HFFc6 (cell line): ENCODE data around the gene PADI6. TPM values are rescaled to one million over a fixed set of nuclear protein-coding genes. Genes with fewer than 3 reads are reported as not detected.

Experiments used
- DNase-seq: peaks from one replicate; pipeline ENCODE4 v3.0.0-alpha.2; 2018
- H3K27ac Mint-ChIP-seq: 2 replicates; pipeline ENCODE4 v1.8.0; 2020; ENCODE audit warnings: mild to moderate bottlenecking, mixed read lengths
- H3K27me3 Mint-ChIP-seq: 2 replicates; pipeline ENCODE4 v1.8.0; 2021; ENCODE audit warnings: mild to moderate bottlenecking, moderate library complexity, mixed read lengths; ENCODE audit not compliant: insufficient read depth
- H3K36me3 Mint-ChIP-seq: 2 replicates; pipeline ENCODE4 v1.8.0; 2021; ENCODE audit warnings: low read depth, mixed read lengths
- H3K4me1 Mint-ChIP-seq: 2 replicates; pipeline ENCODE4 v1.8.0; 2020; ENCODE audit warnings: low read depth, mixed read lengths
- H3K4me3 Mint-ChIP-seq: 2 replicates; pipeline ENCODE4 v1.8.0; 2020; ENCODE audit warnings: mild to moderate bottlenecking, moderate library complexity, mixed read lengths
- H3K9me3 Mint-ChIP-seq: 2 replicates; pipeline ENCODE4 v1.8.0; 2020; ENCODE audit warnings: mild to moderate bottlenecking, mixed read lengths
- total RNA-seq, 6 experiments: library from RNA; stranded (reverse); fragmentation: NEBNext Ultra II Directional; extraction: Animal tissue kit (Norgen Biotek cat#: 25700); gene quantifications; 2 replicates in 1 of 6; 3 replicates in 5 of 6; pipeline ENCODE4 v1.2.3, GENCODE V29; 2021
- TF ChIP-seq, protein P1 (sequence below): fragments of 200-600 bp; sonication (generic); IDR thresholded peaks from 2 replicates; pipeline ENCODE4 v1.5.0; 2021; ENCODE audit warnings: antibody characterized with exemption, mild to moderate bottlenecking

PADI6 gene
- total RNA-seq, 6 experiments from 2014 or later = not detected

DNA sequence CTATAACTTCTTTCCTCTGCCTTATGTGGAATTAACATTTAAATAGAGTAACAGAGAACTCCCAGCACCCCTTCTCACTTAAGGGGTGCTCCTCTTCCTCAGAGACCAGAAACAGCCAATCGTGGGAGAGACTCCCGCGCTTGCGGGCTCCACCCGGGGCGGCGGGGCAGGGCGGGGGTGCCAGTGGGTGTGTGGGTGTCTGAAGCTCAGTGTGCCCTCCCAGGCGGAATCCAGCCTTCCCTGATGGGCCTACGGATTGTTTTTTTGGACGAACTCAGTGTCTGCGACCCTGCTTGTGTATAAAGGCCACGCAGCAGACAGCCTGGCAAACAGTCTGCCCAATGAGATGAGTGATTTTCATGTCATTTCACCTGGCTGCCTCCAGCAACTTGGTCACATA is 61.3 kb downstream of the PADI6 start:
- peaks cover 22% of the 10 kb centered on the region for H3K4me1 Mint-ChIP-seq
- H3K27me3 Mint-ChIP-seq = no peaks in the 10 kb centered on the region
- no peak overlapping the region for H3K27ac Mint-ChIP-seq
- H3K36me3 Mint-ChIP-seq = peaks cover 9% of the 10 kb centered on the region; the same call in 1 of the 2 replicates
- H3K4me3 Mint-ChIP-seq = no peak overlapping the region
- DNase-seq = no peak
- TF ChIP-seq, protein P1, sequence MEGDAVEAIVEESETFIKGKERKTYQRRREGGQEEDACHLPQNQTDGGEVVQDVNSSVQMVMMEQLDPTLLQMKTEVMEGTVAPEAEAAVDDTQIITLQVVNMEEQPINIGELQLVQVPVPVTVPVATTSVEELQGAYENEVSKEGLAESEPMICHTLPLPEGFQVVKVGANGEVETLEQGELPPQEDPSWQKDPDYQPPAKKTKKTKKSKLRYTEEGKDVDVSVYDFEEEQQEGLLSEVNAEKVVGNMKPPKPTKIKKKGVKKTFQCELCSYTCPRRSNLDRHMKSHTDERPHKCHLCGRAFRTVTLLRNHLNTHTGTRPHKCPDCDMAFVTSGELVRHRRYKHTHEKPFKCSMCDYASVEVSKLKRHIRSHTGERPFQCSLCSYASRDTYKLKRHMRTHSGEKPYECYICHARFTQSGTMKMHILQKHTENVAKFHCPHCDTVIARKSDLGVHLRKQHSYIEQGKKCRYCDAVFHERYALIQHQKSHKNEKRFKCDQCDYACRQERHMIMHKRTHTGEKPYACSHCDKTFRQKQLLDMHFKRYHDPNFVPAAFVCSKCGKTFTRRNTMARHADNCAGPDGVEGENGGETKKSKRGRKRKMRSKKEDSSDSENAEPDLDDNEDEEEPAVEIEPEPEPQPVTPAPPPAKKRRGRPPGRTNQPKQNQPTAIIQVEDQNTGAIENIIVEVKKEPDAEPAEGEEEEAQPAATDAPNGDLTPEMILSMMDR = no peak
- H3K9me3 Mint-ChIP-seq = no peaks in the 10 kb centered on the region

DNA sequence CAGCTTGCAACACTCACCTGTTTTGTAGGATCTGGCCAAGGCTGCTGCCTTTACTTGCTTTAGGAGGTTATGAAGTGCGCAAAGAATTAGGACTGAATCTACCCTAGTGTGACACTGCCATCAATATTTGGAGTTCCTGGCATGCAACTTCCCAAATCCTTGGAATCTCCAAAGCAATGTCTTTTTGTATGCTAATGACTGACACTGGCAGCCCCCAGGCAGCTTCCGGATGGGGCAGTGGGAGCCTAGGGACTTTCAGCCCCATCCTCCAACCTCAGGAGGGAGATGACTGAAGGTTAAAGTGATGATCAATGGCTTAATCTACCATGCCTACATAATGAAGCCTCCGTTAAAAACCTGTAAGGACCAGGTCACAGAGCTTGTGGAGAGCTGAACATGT is 62.0 kb downstream of the PADI6 start:
- Mint-ChIP-seq H3K4me1 (peaks cover 21% of the 10 kb centered on the region), H3K4me3 (no peak overlapping the region), H3K9me3 (no peaks in the 10 kb centered on the region), H3K36me3 (0 out of 2 replicates have a peak, but pooled peaks cover 4% of the 10 kb centered on the region), H3K27ac (no peak overlapping the region), H3K27me3 (no peaks in the 10 kb centered on the region)
- TF ChIP-seq, protein P1 = no peak
- DNase-seq = no peak

DNA sequence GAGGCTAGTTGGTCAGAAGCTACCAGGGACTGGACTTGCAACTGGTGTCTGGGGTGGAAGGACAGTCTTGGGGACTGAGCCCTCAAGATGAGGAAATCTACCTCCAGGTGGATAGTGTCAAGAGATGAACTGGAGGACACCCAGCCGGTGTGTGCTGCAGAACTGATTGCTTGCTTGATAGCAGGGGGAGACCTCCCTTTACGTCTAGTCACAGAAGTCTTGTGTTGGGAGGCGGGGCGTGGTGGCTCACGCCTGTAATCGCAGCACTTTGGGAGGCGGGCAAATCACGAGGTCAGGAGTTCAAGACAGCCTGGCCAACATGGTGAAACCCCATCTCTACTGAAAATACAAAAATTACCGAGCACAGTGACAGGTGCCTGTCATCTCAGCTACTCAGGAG is 62.6 kb downstream of the PADI6 start:
- no peak for DNase-seq
- TF ChIP-seq, protein P1 = no peak
- Mint-ChIP-seq H3K27me3 (no peaks in the 10 kb centered on the region), H3K4me1 (peaks cover 15% of the 10 kb centered on the region), H3K4me3 (no peak overlapping the region), H3K36me3 (0 out of 2 replicates have a peak, but pooled peaks cover 4% of the 10 kb centered on the region), H3K27ac (no peak overlapping the region), H3K9me3 (no peaks in the 10 kb centered on the region)

DNA sequence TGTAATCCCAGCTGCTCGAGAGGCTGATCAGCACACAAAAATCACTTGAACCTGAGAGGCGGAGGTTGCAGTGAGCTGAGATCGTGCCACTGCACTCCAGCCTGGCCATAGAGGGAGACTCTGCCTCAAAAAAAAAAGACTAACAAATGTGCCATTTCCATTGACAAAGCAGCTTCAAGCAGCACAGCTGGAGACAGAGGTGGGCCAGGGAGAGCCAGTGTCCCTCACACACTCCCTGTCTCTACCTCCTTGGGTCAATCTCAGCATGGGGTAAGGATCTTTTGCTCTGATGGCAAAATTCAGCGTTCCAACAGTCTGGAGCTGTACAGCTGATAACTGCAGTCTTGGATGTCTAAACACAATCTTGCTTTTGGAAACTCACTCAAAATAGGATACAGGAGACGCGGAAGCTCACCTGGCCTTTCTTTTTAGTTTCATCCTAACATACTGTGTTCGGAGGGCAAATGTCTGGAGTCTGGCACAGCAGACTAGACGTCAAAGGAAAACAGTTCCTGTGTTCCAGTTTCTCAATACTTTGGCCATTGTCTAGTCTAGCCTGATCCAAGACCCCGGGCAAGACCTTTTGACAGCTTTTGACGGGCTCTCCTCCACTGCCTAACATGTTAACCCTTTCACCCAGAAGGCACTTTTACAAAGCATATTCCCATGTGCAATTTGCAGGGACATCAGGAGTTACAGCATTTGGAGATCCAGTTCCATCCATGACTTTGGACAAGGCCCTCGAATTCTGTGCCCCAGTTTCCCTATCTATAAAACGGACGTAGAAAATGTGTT is 64.6 kb downstream of the PADI6 start:
- TF ChIP-seq, protein P1 = no peak
- H3K9me3 Mint-ChIP-seq = no peaks in the 10 kb centered on the region
- H3K27ac Mint-ChIP-seq = peak overlapping the region; percentile 59
- no peaks in the 10 kb centered on the region for H3K27me3 Mint-ChIP-seq
- H3K4me3 Mint-ChIP-seq = peak overlapping the region; percentile 89
- H3K36me3 Mint-ChIP-seq = 0 out of 2 replicates have a peak, but pooled peaks cover 4% of the 10 kb centered on the region
- H3K4me1 Mint-ChIP-seq = peaks cover 33% of the 10 kb centered on the region
- DNase-seq = no peak

DNA sequence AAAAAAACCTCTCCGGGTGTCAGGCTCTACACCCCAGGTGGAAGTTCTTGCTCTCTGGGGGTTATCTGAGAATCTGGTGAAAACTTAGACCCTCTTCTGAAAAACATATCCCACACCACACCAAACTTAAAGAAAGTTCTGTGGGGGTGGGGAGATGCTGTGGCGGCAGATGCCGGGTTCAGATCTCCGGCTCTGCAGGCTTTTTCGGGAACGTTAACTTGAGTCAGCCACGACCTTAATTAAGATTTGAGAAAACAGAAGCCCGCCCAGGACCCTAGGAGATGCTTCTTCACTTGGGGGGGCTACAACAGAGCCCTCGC is 65.2 kb downstream of the PADI6 start:
- H3K4me1 Mint-ChIP-seq = peaks cover 37% of the 10 kb centered on the region
- TF ChIP-seq, protein P1 = no peak
- H3K36me3 Mint-ChIP-seq = 0 out of 2 replicates have a peak, but pooled peaks cover 4% of the 10 kb centered on the region
- H3K27ac Mint-ChIP-seq = peak overlapping the region; percentile 59
- no peak for DNase-seq
- peak overlapping the region; percentile 89 for H3K4me3 Mint-ChIP-seq
- no peaks in the 10 kb centered on the region for H3K27me3 Mint-ChIP-seq
- no peaks in the 10 kb centered on the region for H3K9me3 Mint-ChIP-seq
